ENCODE data around the gene FOXP4. TPM values are rescaled to one million over a fixed set of nuclear protein-coding genes. Genes with fewer than 3 reads are reported as not detected.

The FOXP4 gene
- total and polyA plus RNA-seq, 7 donors, result 4.1 to 19.5 (median 12.7) TPM

DNA sequence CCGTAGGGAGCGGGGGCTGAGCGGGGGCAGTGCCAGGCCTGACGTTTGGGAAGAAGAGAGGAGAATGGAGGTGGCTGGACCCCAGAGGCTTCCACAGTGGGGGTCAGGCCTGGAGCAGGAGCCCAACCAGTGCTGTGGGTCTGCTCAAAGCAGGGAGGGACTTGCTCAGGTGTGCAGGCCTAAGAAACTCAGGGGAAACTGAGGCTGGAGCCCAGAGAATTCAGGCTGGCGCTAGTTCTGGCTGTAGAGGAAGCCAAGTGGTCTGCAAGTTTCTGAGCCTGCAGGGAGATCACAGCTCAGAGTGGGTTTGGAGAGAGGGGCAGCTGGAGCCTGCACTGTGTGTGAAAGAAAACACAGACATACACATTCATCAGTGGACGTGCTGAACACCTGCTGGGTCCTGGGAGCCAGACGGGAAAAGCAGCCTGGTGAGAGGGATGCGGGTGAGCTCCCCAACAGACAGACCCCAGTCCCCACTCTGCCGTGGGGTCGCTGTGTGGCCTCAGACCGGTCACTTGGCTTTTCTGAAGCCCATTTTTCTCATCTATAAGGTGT lies 17.7 kb upstream of the FOXP4 start:
- Histone ChIP-seq H3K27me3 (peaks cover 0 to 5% (median 4%) of the 10 kb centered on the region in 3 donors), H3K27ac (no peak overlapping the region), H3K4me3 (no peak overlapping the region), H3K4me1 (peaks cover 0 to 13% (median 7%) of the 10 kb centered on the region in 4 donors), H3K9me3 (no peaks in the 10 kb centered on the region), H3K36me3 (no peaks in the 10 kb centered on the region)
- DNase-seq, result no peak
- no peak for TF ChIP-seq POLR2A (IDR thresholded peaks at IDR 0.05)
- TF ChIP-seq, protein P1, sequence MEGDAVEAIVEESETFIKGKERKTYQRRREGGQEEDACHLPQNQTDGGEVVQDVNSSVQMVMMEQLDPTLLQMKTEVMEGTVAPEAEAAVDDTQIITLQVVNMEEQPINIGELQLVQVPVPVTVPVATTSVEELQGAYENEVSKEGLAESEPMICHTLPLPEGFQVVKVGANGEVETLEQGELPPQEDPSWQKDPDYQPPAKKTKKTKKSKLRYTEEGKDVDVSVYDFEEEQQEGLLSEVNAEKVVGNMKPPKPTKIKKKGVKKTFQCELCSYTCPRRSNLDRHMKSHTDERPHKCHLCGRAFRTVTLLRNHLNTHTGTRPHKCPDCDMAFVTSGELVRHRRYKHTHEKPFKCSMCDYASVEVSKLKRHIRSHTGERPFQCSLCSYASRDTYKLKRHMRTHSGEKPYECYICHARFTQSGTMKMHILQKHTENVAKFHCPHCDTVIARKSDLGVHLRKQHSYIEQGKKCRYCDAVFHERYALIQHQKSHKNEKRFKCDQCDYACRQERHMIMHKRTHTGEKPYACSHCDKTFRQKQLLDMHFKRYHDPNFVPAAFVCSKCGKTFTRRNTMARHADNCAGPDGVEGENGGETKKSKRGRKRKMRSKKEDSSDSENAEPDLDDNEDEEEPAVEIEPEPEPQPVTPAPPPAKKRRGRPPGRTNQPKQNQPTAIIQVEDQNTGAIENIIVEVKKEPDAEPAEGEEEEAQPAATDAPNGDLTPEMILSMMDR (IDR thresholded peaks at IDR 0.05), result no peak
- no peak for TF ChIP-seq EP300 (IDR thresholded peaks at IDR 0.05)
- no peak for TF ChIP-seq POLR2AphosphoS5 (IDR thresholded peaks at IDR 0.05)
- intact Hi-C loops (cut with DNase I), result no loop called here
- WGBS, 2 donors, result 56 to 71% methylated on average over 11 of the region's 11 CpGs

DNA sequence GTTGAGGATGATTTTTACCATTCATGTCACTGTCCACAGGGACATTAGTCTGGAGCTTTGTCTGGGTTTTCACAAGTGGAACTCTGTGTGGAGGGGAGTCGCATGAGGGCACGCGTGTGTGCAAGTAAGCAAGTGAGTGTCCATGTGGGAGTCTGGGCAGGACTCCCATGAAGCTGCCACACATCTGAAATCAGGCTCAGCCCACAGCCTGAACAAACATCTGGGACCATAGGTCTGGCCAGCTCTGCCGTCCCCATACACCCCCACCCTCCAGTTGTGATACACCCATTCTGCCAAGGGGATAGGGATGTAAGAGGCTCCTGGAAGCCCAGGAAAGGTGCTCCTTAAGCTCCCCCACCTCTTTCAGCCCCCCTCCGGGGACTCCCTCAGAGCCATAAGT lies 17.1 kb upstream of the FOXP4 start:
- TF ChIP-seq, protein P1 (IDR thresholded peaks at IDR 0.05), result no peak
- TF ChIP-seq POLR2AphosphoS5 (IDR thresholded peaks at IDR 0.05) (no peak), POLR2A (IDR thresholded peaks at IDR 0.05) (no peak), EP300 (IDR thresholded peaks at IDR 0.05) (no peak)
- H3K27ac ChIP-seq, result no peak overlapping the region
- no peak overlapping the region for H3K4me3 ChIP-seq
- DNase-seq, result no peak
- H3K36me3 ChIP-seq, result no peaks in the 10 kb centered on the region
- peaks cover 0 to 13% (median 7%) of the 10 kb centered on the region in 4 donors for H3K4me1 ChIP-seq
- intact Hi-C loops (cut with DNase I), result no loop called here
- WGBS, 2 donors, result 85 to 90% methylated on average over 5 of the region's 5 CpGs
- H3K27me3 ChIP-seq, result peaks cover 0 to 4% (median 0%) of the 10 kb centered on the region in 3 donors
- no peaks in the 10 kb centered on the region for H3K9me3 ChIP-seq

DNA sequence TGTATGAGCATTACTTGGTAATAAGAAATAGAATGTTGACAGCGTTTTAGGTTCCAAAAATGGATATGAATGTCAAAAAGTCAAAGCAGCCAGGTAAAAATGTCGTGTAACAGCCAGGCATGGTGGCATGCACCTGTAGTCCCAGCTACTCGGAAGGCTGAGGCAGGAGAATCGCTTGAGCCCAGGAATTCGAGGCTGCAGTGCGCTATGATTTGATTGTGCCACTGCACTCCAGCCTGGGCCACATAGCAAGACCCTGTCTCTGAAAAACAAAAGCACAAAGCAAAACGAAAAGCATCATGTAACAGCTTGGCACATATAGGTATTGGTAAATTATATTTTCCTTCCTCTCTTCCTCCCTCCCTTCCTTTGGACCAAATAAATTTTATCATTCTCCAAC lies 16.2 kb upstream of the FOXP4 start:
- Histone ChIP-seq H3K27ac (no peak overlapping the region), H3K9me3 (no peaks in the 10 kb centered on the region), H3K4me3 (no peak overlapping the region), H3K4me1 (peaks cover 0 to 13% (median 7%) of the 10 kb centered on the region in 4 donors), H3K27me3 (peaks cover 0 to 4% (median 0%) of the 10 kb centered on the region in 3 donors), H3K36me3 (no peaks in the 10 kb centered on the region)
- TF ChIP-seq, protein P1 (IDR thresholded peaks at IDR 0.05), result no peak
- TF ChIP-seq EP300 (IDR thresholded peaks at IDR 0.05) (no peak), POLR2A (IDR thresholded peaks at IDR 0.05) (no peak), POLR2AphosphoS5 (IDR thresholded peaks at IDR 0.05) (no peak)
- no peak for DNase-seq
- 78 to 89% methylated on average over 7 of the region's 7 CpGs for WGBS, 2 donors
- intact Hi-C loops (cut with DNase I), result no loop called here

DNA sequence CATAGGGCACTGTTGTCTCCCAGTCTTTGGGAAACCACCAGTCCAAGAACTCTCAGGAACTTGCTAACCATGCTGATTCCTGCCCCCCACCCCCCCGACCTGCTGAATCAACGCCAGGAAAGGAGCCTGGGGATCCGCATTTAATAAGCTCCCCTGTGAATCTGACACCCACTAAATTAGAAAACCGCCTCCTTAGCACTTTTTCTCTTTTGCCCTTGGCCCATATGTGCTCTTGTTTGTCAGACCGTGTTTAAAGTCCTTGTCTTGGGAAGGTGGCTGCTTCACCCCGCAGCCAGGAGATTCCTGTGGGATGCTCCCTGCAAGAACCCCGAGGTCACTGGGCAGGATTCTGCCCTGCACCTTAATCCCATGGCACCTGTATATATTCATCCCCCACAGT lies 15.7 kb upstream of the FOXP4 start:
- Histone ChIP-seq H3K27me3 (peaks cover 0 to 4% (median 0%) of the 10 kb centered on the region in 3 donors), H3K4me1 (peaks cover 0 to 13% (median 7%) of the 10 kb centered on the region in 4 donors), H3K36me3 (no peaks in the 10 kb centered on the region), H3K9me3 (no peaks in the 10 kb centered on the region), H3K4me3 (no peak overlapping the region), H3K27ac (no peak overlapping the region)
- 90 to 93% methylated on average over 7 of the region's 7 CpGs for WGBS, 2 donors
- DNase-seq, result no peak
- TF ChIP-seq, protein P1 (IDR thresholded peaks at IDR 0.05), result no peak
- TF ChIP-seq EP300 (IDR thresholded peaks at IDR 0.05) (no peak), POLR2A (IDR thresholded peaks at IDR 0.05) (no peak), POLR2AphosphoS5 (IDR thresholded peaks at IDR 0.05) (no peak)
- intact Hi-C loops (cut with DNase I), result no loop called here

DNA sequence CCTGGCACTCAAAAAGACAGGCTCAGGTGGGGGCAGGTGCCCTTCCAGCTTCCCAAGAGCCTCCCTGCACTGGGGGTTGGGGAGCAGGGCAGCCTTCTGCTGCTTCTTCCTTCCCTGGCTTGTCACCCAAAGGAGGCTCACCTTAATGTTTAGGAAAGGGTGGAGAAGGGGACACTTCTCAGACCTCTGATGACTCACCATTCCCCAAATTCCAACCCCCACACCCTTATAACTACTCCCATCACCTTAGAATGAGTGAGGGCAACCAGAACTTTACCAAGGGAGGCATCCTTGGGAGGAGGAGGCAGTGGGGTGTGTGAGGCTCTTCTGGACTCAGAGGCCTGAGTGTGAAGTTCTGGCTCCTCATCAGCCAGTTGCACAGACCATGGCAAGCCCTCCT lies 15.2 kb upstream of the FOXP4 start:
- Histone ChIP-seq H3K4me1 (peaks cover 0 to 13% (median 7%) of the 10 kb centered on the region in 4 donors), H3K27me3 (peaks cover 0 to 4% (median 0%) of the 10 kb centered on the region in 3 donors), H3K36me3 (no peaks in the 10 kb centered on the region), H3K27ac (no peak overlapping the region), H3K4me3 (no peak overlapping the region), H3K9me3 (no peaks in the 10 kb centered on the region)
- no peak for DNase-seq
- TF ChIP-seq EP300 (IDR thresholded peaks at IDR 0.05) (no peak), POLR2A (IDR thresholded peaks at IDR 0.05) (no peak), POLR2AphosphoS5 (IDR thresholded peaks at IDR 0.05) (no peak)
- TF ChIP-seq, protein P1 (IDR thresholded peaks at IDR 0.05), result no peak
- intact Hi-C loops (cut with DNase I), result no loop called here

Measured in sigmoid colon (tissue), 7 donors.